GM12865 (cell line): Measurements from ENCODE around the gene RBMS1.
A peak's percentile ranks its signal among the peaks of the same experiment; 100 is the strongest.

ENCODE experiments used
- DNase-seq: peaks from one replicate; pipeline ENCODE4 v3.0.0; 2010; ENCODE audit warnings: low read depth
- H3K4me3 ChIP-seq: 2 replicates; pipeline ENCODE4 v1.5.1; 2011; ENCODE audit warnings: mild to moderate bottlenecking, low read depth, low read length, control low read depth
- TF ChIP-seq, protein P1 (sequence below): IDR thresholded peaks from 2 replicates; pipeline ENCODE4 v1.5.1; 2011; ENCODE audit warnings: low read length, control low read depth, low read depth, inconsistent platforms; ENCODE audit not compliant: insufficient read depth; ENCODE audit errors: missing control alignments

The RBMS1 gene, protein sequence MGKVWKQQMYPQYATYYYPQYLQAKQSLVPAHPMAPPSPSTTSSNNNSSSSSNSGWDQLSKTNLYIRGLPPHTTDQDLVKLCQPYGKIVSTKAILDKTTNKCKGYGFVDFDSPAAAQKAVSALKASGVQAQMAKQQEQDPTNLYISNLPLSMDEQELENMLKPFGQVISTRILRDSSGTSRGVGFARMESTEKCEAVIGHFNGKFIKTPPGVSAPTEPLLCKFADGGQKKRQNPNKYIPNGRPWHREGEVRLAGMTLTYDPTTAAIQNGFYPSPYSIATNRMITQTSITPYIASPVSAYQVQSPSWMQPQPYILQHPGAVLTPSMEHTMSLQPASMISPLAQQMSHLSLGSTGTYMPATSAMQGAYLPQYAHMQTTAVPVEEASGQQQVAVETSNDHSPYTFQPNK

DNA sequence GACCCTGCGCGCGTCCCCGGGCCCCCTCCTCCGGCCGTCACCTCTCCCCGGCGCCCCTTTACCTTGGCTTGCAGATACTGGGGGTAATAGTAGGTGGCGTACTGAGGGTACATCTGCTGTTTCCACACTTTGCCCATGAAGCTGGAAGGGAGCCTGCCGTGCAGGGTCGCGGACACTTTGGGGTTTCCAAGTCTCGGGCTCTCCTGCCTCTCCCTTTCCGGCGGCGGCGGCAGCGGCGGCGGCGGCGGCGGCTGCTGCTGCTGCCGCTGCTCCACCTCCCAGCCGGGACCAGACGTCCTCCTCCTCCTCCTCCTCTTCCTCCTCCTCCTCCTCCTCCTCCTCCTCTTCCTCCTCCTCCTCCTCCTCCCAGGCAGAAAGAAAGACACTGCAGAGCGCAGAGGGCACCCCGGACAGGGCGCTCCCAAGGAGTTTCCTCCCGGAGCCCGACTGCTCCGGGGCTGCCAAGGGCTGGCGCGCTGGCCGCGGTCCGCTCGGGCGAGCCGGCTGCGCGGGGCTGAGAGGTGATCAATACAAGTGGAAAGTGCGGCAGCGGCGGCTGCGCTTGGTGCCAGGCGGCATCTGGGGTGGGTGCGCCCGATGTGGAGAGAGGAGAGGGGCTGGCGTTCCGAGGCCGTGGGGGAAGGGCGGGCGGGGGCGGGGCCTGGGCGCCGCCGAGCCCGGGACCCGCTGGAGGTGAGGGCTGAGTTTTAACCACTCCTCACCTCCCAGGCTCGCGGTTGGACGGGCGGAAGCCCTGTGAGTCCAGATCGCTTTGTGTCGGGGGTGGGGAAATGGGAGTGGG lies at the start of gene RBMS1:
TSS of gene RBMS1 (minus strand) at position 581 of the 802 bp plus-strand sequence. CDS start at position 137, 444 bp downstream.
- TF ChIP-seq, protein P1, sequence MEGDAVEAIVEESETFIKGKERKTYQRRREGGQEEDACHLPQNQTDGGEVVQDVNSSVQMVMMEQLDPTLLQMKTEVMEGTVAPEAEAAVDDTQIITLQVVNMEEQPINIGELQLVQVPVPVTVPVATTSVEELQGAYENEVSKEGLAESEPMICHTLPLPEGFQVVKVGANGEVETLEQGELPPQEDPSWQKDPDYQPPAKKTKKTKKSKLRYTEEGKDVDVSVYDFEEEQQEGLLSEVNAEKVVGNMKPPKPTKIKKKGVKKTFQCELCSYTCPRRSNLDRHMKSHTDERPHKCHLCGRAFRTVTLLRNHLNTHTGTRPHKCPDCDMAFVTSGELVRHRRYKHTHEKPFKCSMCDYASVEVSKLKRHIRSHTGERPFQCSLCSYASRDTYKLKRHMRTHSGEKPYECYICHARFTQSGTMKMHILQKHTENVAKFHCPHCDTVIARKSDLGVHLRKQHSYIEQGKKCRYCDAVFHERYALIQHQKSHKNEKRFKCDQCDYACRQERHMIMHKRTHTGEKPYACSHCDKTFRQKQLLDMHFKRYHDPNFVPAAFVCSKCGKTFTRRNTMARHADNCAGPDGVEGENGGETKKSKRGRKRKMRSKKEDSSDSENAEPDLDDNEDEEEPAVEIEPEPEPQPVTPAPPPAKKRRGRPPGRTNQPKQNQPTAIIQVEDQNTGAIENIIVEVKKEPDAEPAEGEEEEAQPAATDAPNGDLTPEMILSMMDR, result no peak
- DNase-seq, result no peak

DNA sequence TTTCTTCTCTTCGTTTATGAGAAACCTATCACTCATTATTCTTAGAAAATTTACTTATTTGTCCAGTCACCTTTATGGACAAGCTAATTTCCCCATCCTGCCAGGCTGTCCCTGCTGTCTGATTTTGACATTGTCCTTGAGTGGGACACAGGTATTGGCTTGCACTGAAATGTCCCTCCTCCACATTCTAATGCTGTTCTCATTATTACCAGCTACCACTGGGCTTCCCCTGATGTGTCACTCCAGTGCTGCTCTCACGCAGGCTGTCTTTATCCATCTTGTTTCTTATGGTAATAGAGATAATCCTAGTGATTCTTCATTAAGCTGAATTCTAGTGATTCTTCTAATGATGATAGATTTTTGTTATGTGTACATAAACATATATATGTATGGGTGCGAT lies 48.1 kb upstream of the RBMS1 start:
- DNase-seq, result no peak
- H3K4me3 ChIP-seq, result no peak overlapping the region
- TF ChIP-seq, protein P1, result no peak

More for the DNA sequence above, at the start of gene RBMS1:
- H3K4me3 ChIP-seq, result peak within 1 kb of the TSS; percentile 27; the same call in 1 of the 2 replicates

DNA sequence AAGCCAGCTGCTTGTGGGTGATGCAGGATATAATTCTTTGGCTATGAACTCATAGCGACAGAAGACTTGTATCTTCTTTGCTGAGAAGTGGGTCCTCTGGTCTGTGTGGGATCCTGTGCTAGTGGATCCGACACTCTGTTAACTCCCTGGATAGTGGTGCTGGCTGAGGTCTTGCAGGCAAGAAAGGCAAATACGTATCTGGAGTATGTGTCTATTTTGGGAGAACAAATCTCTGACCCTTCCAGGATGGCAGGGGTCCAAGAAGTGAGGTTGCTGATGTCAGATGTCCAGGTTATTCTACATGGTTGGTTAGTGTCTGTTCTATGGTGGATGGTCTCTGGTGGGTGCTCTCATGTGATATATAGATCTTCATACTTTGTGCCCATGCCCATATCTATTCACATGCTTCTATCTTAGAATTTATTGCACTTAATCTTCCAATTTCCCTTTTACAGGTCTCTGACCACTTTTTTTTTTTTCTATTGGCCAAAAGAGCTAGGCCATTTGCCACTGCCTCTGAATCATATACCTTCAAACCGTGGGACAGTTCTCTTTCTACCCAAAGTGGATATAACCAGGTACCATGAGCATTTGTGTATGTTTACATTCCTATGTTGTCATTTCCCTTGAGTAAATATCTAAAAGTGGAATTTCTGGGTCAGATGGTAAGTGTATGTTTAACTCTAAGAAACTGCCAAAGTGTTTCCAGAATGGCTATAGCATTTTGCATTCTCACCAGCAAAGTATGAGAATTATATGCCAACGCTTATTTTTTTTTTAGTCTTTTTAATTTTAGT lies 45.1 kb upstream of the RBMS1 start:
- DNase-seq, result no peak
- H3K4me3 ChIP-seq, result no peak overlapping the region
- TF ChIP-seq, protein P1, result no peak

DNA sequence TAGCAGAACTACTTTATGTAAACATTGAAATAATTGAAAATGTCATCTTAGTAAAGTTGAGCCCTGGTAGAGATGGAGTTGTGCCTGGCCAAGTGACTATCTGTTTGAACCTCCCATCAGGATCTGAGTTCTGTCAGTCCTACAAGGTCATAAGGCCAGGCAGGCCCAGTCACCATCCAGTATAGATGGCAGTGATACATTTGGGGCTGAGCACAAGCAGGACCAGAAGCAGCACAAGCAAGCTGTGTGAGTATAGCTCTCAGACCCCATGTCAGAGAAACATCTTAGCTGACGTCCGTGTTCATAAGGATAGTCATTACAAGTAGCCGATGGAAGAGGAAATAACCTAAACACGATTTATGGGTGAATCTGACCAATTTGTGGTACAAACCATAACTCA lies 44.5 kb upstream of the RBMS1 start:
- DNase-seq, result no peak
- no peak overlapping the region for H3K4me3 ChIP-seq
- TF ChIP-seq, protein P1, result no peak

DNA sequence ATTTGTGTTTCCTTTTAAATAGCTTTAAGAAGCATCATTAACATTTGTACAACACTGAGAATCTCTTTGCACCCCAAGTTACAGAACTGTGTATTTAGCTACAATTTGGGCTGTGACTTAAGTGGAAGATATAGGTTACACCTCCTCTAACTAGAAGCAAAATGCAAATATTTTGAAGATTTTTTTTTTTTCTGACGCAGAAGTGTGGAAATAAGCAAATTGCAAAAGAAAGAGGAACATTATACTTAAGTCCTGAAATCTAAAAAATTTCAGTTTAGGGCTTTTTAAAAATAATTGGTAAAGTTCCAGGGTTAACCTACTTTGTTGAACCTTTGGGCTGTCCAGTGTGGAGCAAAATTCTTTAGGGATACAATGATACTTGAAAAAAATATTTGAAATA lies 41.4 kb upstream of the RBMS1 start:
- no peak for DNase-seq
- no peak overlapping the region for H3K4me3 ChIP-seq
- TF ChIP-seq, protein P1, result no peak

DNA sequence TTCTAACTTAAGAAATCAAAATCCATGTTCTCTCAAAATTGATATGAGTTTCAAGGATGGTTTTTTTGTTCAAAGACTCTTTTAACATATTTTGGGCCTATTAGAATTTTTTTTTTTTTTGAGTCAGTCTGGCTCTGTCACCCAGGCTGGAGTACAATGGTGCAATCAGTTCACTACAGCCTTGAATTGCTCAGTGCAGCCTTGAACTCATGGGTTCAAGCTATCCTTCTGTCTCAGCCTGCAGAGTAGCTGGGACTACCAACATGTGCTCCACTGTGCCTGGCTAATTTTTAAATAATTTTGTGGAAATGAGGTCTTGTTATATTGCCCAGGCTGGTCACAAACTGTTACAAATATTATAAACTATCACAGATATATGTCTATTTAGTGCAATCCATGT lies 40.6 kb upstream of the RBMS1 start:
- H3K4me3 ChIP-seq, result no peak overlapping the region
- DNase-seq, result no peak
- TF ChIP-seq, protein P1, result no peak
